Activated CD8-positive, alpha-beta memory T cell treated with anti-CD3 and anti-CD28 coated beads, Interleukin-2, amount 50 U/mL, for 24 hours (primary cell): ENCODE data around the gene RFX2.
"Not testable (repeated sequence)": the region's sequence is repeated elsewhere in the genome, so short reads cannot be mapped to it uniquely, and the experiment has no call there.

Source experiments
- DNase-seq: peaks from one replicate; pipeline ENCODE4 v3.0.0-alpha.2; 2020; ENCODE audit errors: extremely low read depth

RFX2 gene

DNA sequence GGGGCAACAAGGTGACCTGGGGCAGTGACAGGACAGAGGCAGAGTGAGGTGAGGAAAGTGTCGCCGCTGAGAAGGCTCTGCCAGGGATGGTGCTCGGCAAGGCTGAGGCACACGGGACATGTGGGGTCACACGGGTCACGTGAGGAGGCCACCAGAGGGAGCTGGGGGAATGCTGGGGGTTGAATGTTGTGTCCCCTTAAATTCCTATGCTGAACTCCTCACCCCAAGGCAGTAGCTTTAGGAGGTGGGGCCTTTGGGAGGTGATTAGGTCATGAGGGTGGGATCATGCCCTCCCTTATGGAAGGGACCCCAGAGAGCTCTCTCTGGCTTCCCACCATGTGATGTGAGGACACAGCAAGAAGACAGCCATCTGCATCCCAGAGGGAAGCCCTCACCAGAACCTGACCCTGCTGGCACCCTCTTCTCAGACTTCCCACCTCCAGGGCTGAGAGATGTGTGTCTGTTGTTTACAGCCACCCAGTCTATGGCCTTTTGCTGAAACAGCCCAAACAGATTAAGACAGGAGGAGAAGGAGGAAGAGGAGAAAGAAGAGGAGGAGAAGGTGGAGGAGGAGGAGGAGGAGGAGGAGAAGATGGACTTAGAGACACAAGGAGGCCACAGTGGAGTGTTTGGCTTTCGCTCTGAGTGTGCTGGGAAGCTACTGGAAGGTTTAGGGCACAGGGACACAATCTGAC, 35.4 kb downstream of the RFX2 start:
- DNase-seq = no peak

DNA sequence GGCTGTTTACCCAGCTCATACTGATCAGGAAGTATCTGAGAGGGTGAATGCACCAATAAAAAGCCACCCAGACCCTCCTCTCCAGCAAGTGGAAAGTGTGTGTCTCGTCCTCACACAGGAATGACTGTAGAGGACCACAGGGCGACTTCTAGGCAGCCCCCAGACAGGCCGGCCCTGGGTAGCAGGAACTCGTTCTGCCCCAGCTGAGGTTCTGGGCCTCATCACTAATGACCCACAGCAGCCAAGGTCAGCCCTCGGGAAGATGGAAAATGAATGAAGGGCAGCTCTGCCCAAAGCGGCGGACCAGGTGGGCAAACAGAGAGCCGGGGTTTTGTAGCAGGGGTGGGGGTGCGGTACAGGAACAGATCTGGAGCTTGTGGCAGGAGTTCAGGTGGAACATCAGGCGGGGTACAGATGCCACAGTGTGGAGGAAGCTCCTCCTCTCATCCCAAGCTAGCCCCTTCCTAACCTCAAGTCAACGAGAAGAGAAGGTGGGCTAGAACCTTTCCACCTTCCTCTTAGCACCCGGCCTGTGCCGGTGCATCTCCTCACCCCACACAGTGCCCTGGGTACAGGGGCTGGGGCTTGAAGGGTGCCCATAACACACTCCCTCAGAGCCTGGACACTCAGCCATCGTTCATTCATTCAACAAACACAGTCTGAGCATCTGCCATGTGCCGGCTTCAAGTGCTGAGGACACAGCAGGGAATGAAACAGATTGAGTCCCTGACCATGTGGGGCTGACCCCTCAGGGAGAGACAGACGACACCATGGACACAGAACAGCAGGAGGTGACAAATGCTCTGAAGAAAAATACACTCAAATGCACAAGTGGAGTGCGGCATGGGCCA, 36.2 kb downstream of the RFX2 start:
- no peak for DNase-seq

DNA sequence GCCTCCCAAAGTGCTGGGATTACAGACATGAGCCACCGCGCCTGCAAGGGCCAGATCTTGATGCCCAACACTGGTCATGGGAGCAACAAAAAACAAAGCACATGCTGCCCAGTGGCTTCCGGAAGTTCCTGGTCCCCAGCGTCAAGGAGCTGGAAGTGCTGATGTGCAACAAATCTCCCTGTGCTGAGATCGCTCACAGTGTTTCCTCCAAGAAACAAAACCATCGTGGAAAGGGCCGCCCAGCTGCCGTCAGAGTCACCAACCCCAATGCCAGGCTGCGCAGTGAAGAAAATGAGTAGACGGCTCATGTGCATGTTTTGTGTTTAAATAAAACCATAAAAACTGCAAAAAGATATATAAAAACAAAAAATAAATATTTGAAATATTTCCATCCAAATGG, 37.1 kb downstream of the RFX2 start:
- not testable (repeated sequence) for DNase-seq

DNA sequence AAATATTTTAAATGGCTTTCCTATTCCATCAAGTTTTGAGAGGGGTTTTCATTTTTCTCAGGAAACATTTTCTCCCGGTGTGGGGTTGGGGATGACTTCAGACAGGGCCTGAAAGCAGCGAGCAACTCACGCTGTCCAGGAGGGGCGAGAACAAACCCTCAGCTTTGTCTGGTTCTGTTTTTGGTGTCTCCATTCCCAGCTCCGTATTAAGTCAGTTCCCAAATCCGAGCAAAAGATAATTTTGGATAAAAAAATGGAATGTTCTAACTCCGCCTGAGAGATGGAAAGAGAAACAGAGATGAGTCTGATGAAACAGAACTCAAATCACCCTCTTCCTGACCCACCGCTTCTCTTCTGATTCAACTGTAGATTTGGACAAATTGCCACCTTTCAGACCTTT, 38.4 kb downstream of the RFX2 start:
- DNase-seq = no peak

DNA sequence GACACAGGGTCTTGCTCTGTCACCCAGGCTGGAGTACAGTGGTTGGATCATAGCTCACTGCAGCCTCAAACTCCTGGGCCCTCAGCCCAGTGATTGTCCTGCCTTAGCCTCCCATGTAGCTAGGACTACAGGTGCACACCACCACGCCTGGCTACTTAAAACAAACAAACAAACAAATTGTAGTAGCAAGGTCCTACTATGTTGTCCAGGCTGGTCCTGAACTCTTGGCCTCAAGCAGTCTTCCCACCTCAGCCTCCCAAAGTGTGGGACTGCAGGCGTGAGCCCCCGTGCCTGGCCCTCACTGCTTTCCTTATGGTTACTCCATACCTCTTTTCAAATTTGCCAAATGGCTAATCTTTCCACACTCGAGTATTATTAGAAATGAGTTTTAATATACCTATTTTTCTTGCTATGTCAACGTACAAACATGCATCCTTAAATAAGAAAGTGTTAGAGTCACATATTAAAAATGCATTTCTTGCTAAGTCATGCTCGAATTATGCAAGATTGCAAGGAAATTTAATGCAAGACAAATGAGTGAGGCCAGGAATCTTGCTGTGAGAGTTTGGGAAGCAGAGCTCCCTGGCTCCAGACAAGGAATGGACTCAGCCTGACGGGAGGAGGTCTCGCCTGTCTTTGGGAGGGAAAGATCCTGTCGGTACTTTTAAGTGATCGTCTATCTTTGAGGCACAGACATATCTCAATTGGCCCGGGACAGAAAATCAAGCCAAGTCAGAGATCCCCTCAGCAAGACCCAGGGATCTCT, 39.4 kb downstream of the RFX2 start:
- DNase-seq = no peak

DNA sequence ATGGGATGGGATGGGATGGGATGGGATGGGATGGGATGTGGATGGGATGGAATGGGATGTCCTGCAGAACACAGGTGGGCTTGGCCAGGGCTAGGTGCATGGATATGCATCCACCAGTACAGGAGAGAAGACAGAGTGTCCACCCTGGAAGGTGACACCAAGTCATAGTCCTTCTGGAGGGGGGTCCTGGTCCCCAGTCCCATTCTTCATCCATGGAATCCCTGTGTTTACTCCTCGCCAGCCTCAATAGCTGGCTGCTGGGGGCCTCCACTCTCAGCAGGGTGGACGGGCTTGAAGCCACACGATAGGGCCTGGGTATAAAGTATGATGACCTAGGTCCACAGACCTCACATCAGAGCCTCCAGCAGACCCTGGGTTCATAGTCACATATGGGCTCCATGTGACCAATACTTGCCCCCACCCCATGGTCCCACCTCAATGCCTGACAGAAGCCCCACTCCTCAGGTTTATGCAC, 40.1 kb downstream of the RFX2 start:
- DNase-seq = no peak

DNA sequence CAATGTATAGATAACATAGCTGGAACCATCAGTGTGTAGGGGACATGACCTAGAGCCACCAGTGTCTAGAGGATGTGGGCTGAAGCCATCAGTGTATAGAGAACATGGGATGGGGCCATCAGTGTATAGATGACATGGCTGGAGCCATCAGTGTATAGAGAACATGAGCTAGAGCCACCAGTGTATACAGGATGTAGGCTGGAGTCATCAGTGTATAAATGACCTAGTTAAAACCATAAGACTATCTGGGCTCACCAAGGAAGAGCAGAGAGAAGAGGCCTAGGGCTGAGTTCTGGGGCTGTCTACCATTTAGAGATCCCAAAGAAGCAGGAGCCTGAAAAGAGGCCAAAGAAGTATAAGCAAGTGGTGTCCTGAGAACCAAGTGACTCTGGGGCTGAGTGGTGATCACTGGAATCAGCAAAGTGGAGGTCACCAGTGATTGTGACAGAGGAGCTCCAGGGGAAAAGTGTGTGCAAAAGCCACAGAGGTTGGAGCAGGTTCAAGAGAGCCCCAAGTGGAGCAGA, 41.0 kb downstream of the RFX2 start:
- no peak for DNase-seq

DNA sequence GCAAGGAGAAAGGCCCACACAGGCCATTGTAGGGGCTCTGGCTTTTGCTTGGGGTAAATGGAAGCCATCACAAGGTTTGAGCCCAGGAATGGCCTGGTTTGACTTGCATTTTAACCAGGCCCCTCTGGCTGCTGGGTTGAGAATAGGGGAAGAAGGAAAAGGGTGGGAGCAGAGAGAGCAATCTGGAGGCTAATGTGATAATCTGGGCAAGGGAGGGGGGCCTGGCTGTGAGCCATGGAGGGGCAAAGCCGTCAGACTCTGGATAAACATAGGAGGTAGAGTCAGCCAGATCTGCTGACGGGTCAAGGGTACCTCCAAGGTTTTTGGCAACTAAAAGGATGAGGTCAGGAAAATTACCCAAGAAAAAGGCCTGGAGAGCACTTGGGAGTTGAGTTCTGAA, 41.6 kb downstream of the RFX2 start:
- DNase-seq = no peak

DNA sequence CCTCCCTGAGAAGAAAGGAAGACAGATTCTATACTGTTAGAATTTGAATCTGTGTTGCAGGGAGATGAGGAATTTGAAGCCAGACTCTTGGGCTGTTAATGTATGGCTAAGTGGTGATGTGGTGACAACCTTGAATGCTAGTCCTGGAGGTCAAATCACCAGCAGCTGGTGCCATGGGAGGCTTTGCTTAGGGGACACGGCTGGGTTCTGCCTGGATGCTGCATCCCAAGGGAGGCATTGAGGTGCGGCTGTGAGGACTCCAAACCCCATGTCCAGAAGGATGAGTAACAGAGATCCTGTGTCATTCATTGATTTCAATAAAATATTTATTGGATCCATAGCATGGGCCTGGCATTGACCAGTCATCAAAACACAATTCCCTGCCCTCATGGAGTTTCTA, 42.3 kb downstream of the RFX2 start:
- no peak for DNase-seq

DNA sequence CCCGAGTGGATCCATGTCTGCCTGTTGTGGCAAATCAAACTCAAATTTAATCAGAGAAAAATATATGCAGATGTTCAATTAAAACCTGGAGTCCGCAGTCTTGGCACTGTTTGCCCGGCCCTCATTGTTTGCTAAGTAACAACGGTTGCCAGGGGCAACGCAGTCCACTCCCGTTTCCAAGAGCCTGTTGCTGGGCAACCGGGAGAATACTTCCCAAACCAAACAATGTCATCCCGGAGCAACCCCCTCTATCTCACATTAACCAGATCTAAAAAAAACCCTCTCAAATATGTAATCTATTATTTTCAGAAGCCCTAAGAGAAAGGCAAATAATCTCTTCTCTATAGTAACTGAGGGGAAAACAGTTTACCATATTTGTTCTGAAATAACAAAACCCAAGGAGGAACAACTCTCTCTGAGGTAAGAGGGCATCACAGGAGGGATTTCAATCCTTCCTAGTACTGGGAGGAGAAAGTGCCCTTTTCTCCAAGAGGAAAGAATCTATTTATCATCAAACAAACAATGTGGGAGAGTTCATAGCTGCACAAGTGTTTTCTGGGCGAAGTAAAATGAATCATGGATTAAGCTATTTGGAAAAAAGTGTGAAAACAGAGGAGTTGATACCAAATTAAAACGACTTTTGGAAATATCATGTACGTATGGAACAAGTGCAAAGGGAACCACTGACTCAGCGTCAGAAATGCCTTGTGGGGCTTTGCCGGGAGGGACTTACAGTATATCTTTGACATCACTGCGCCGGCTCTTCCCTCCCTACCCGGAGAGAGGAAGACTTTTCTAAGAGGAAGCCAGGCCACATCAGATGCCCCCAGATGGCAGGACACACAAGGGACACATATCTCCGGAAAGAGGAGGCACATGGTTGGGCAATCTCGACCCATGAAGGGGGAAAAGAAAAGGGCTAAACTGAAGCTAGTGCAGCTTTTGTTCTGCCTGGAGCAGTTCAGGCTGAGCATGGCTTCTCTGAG, 43.3 kb downstream of the RFX2 start:
- DNase-seq = no peak

DNA sequence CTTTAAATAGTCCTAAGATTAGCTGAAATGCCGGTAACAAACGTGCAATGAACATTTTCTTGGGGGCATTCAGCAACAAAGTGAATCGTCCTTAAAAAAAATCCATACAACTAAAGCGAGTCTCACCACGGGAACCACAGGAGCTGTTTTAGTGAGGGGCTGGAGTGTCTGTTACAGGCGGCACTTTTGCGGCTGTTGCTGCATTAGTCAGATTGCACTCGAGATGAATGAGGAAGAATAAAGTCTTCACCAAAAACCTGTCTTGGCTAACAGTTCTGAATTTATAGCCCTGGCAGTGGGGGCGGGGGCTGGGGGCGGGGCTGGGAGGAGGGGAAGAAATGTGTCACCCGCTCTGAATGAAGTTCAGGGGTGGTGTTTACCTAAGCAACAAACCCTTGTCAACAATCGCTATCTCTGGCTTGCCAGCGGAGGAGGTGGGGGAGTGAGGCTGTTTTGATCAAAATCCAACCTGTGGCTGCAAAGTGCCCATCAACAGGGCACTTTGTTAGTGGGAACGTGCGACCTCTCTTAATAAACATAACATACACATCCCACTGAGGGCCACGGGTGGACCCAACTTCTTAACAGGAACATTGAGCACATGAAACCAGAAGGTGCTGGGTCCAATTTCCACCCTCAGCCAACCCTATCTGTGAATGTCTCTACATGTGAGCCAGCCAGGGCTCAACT, 44.5 kb downstream of the RFX2 start:
- peak; percentile 8 for DNase-seq

DNA sequence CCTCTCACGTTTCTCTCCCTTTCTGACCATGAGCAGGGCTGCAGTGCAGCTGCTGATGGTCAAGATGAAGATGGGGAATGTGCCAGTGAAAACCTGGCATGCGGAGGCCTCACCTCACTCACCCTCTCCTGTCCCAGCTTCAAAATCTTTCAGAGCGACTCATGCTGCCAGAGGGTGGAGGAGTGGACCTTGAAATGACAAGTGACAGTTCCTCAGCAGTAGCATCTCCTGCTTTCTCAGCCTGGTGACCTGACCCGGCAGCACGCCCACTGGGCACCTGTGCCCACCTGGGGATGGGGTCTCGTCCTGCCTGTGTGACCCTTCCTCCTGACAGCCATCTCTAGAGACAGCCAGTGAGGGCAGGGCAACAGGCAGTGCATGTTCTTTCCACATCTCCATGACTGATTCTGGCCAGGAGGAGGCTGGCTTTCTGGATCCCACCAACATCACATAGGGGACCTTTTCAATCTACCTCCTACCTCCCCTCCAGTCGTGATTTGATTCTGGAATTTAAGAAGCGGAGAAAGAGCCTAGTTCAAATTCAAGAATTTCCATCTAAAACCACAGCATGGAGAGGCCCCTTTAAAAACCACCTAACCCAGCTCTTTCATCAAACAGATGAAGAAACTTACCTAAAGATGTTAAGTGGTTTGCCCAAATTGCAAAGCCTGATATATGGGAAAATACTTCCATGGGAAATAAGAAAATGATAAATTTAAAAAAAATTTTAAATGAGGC, 45.8 kb downstream of the RFX2 start:
- DNase-seq = no peak

DNA sequence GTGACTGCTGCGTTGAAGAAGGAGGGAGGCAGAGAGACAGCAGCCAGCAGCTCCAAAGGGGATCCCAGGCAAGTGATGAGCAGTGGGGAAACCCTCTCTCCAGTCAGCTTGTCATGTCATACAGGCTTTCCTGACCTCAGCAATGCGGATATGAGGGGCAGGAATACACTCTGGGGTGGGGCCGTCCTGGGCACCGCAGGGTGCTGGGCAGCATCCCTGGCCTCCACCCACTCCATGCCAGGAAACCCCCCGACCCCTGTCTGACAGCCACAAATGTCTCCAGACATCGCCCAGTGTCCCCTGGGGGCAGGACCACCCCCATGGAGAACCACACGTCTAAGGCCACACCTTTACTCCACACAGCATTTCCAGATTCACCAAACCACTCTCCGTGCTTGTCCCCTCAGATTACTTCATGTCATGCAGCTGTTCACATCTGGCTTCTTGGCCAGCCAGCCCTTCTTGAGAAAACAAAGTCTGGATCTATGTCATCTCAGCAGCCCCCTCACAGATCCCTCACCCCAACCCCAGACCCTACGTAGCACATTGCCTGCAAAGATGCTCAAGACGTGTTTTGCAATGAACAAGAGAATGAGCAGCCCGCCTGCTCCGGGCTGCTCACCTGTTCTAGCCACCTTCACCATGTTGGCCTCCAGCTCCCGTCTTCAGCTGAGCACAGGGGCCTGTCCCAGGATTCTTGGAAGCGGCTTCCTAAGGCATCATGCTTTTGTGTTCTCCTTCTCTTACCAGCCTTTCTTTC, 46.5 kb downstream of the RFX2 start:
- DNase-seq = no peak

DNA sequence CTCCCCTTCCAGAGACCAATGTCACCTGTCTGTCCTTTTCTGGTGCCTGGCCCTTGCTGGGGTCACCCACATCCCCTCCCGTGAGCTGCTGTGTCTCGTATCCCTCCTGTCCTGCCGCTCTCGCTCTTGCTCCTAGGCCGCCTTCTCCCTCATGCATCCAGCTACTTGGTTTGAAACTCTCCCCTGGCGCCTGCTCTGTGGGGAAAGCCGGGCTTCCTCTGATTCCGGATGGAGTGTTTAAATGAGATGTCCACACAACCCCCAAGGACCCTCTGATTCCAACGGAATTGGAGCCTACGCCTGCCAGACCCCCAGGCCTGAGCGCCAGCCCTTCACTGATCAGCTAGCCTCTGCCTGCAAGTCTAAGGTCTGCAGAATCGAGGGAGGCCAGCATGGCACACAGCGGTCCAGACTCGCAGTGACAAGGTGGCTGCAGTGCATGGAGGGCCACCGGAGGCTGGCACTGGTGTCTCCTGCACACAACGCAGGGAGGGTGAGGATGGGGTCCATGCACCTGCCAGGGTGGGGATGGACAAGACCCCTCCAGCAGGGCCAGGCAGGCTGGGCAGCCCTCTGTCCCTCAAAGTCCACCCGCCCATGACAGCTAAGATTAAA, 47.2 kb downstream of the RFX2 start:
- no peak for DNase-seq

DNA sequence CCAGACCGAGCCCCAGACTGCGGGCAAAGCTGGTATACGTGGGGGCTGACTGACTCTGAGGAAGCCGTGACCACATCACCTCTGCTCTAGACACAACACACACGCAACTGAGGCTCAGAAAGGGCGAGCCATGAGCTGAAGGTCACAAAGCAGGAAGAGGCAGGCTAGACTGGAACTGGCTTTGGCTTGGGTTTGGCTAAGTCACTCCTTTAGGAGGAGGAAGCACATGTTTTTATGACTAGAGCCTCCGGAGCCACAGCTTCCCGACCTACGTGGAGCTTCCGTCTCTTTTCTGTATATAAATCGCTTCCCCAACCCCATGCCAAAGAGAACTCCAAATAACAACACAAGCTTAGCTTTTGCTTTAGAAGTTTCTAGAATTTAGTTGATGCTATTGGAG, 48.0 kb downstream of the RFX2 start:
- no peak for DNase-seq

DNA sequence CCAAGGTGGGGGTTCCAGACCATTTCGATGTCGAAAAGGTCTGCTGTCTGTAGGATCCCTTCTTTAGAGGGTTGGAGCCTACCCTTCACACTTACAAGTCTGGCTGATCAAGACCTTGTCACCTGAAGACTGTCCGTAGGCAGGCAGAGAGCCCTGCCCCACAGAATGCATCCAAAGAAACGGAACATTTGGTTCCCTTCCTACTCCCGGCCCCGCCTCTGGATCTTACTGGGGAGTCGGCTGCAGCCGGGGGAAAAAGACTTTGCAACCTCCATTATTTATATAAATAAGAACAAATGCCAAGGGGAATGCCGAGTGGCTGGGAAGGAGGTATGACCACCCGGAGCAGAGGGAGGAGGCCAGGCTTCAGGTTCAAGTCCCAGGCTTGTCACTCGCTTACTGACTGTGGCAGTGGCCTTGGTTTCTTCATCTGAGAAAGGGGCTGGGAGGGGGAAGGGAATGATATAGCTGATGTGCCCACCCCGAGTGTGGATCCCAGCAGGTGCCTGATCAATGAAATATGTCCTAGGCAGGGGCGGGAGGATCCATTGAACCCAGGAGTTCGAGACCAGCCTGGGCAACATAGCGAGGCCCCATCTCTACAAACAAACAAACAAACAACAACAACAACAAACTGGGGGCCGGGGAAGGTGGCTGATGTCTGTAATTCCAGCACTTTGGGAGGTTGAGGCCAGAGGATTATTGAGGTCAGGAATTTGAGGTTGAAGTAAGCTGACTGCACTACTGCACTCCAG, 48.7 kb downstream of the RFX2 start:
- DNase-seq = no peak

DNA sequence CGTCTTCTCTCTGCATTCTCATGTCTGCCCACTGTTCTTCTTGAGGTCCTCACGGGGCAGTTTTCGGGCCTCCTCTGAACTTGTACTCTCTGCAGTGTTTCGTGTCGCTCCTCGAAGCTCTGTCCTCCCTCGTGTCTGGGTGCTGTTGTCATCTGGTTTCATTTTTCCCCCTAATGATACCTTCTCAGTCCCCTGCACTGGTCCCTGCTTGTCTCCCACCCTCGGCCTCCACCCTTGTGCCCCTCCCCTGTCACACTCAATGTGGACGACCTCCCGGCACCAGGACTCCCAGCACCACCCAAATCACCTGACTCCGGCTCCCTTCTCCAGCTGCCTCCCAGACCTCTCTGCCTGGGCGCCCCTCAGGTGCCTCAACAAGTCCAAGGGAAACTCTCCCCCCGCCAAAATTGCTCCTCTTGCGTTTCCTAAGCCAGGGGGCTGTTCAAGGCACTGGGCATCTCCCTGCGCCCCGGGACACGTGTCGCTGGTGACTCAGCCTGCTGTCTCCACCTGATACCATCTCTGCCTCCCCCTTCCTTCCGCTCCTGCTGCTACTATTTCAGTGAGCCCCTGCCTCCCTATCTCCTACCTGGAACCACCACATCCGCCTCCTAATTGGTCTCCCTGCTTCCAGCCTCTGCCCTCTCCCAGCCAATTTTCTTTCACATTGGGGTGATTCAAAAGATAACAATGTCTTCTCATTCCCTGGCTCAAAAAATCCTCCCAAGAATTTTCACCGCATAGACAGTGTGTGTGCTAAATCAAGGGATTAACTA, 49.5 kb downstream of the RFX2 start:
- no peak for DNase-seq
